Vagina (tissue), 2 donors: ENCODE measurements around the gene ZCCHC4.

ENCODE experiments used
- CTCF ChIP-seq, 3 experiments: fragments of 450-650 bp in 2 of 3; fragments of 200-600 bp in 1 of 3; sonication (generic) in 1 of 3; IDR thresholded peaks; one replicate each; pipeline ENCODE4 v1.5.1; 2017 to 2019; ENCODE audit warnings: antibody characterized with exemption in 3 of 3, mild to moderate bottlenecking in 2 of 3, moderate library complexity in 2 of 3
- POLR2A ChIP-seq, 2 donors: fragments of 450-650 bp; IDR thresholded peaks; one replicate each; pipeline ENCODE4 v1.6.1; 2017; ENCODE audit warnings: antibody characterized with exemption in 2 of 2, mild to moderate bottlenecking in 2 of 2, moderate library complexity in 2 of 2
- POLR2AphosphoS5 ChIP-seq, 2 donors: sonication (generic); formaldehyde crosslinking; IDR thresholded peaks; one replicate each; pipeline ENCODE4 v1.9.0; 2017; ENCODE audit warnings: antibody characterized with exemption in 2 of 2, mild to moderate bottlenecking in 2 of 2, low read depth in 1 of 2; ENCODE audit not compliant: insufficient read depth in 1 of 2

- TF ChIP-seq POLR2A (IDR thresholded peaks at IDR 0.05) = no peak
- no peak for TF ChIP-seq CTCF (IDR thresholded peaks at IDR 0.05)
- TF ChIP-seq POLR2AphosphoS5 (IDR thresholded peaks at IDR 0.05; ENCODE audit: insufficient read depth in 1 of 2, low read depth in 1 of 2) = no peak
Observed at GRCh38 chr4:25321703-25322102, 9.1 kb downstream of the ZCCHC4 start.
